ENCODE results near the gene KMT5C.
A peak's percentile ranks its signal among the peaks of the same experiment; 100 is the strongest.

Gene KMT5C

GRCh38 chr19:55369653-55370304, 30.1 kb downstream of the KMT5C start:
- peak; percentile 33 for DNase-seq

- no peak for DNase-seq
Observed at GRCh38 chr19:55370305-55370988, 30.8 kb downstream of the KMT5C start, which contains the start of gene IL11. IL11 (minus strand) TSS chr19:55370463; CDS start chr19:55370310, 153 bp downstream.

- no peak for DNase-seq
Observed at GRCh38 chr19:55372316-55373081, 32.8 kb downstream of the KMT5C start.

GRCh38 chr19:55373306-55373992, 33.8 kb downstream of the KMT5C start:
- no peak for DNase-seq

GRCh38 chr19:55373993-55374757, 34.5 kb downstream of the KMT5C start:
- DNase-seq, result no peak

- no peak for DNase-seq
Observed at GRCh38 chr19:55376241-55376933, 36.7 kb downstream of the KMT5C start, which contains the start of gene TMEM190. TMEM190 (plus strand) TSS chr19:55376826; CDS start chr19:55376854, 28 bp downstream.

- no peak for DNase-seq
Observed at GRCh38 chr19:55377356-55378131, 37.9 kb downstream of the KMT5C start.

GRCh38 chr19:55379174-55379573, 39.5 kb downstream of the KMT5C start:
- no peak for DNase-seq

- DNase-seq, result no peak
Observed at GRCh38 chr19:55382013-55382412, 42.3 kb downstream of the KMT5C start.

GRCh38 chr19:55382522-55383054, 42.9 kb downstream of the KMT5C start:
- no peak for DNase-seq

GRCh38 chr19:55383279-55384130, 43.8 kb downstream of the KMT5C start:
- DNase-seq, result no peak

- peak; percentile 26 for DNase-seq
Observed at GRCh38 chr19:55384131-55384919, 44.6 kb downstream of the KMT5C start, which contains the start of gene TMEM238. TMEM238 (minus strand) TSS chr19:55384292; CDS start chr19:55384259, 33 bp downstream.

GRCh38 chr19:55384920-55385723, 45.4 kb downstream of the KMT5C start:
- peak; percentile 97 for DNase-seq

GRCh38 chr19:55385724-55386492, 46.2 kb downstream of the KMT5C start, which contains the start of gene RPL28:
RPL28 (plus strand) TSS chr19:55385932; CDS start chr19:55386358, 426 bp downstream.
- peak; percentile 97 for DNase-seq

GRCh38 chr19:55386493-55386971, 46.9 kb downstream of the KMT5C start:
- no peak for DNase-seq

GRCh38 chr19:55387736-55388497, 48.2 kb downstream of the KMT5C start:
- no peak for DNase-seq

Measured in activated gamma-delta T cell treated with Interleukin-2 at 50 U/mL for 16 hours (primary cell).